Epithelial cell of esophagus (primary cell): ENCODE measurements around the gene CCDC43.

Experiments
- DNase-seq: peaks from one replicate; pipeline ENCODE4 v3.0.0; 2010; ENCODE audit warnings: low read depth
- H3K4me3 ChIP-seq: 2 replicates; pipeline ENCODE4 v1.5.1; 2011; ENCODE audit warnings: mild to moderate bottlenecking, low read length, control low read depth
- CTCF ChIP-seq: IDR thresholded peaks from 2 replicates; pipeline ENCODE4 v1.5.1; 2011; ENCODE audit warnings: low read depth, mild to moderate bottlenecking, low read length, control low read depth, inconsistent platforms; ENCODE audit not compliant: insufficient read depth; ENCODE audit errors: missing control alignments

CCDC43 gene

GRCh38 chr17:44627513-44628242, 61.9 kb downstream of the CCDC43 start:
- no peak overlapping the region for H3K4me3 ChIP-seq
- TF ChIP-seq CTCF, result no peak
- DNase-seq, result no peak
